Measurements from ENCODE around the gene SLC25A31.
A peak's percentile ranks its signal among the peaks of the same experiment; 100 is the strongest.

Gene SLC25A31

DNA sequence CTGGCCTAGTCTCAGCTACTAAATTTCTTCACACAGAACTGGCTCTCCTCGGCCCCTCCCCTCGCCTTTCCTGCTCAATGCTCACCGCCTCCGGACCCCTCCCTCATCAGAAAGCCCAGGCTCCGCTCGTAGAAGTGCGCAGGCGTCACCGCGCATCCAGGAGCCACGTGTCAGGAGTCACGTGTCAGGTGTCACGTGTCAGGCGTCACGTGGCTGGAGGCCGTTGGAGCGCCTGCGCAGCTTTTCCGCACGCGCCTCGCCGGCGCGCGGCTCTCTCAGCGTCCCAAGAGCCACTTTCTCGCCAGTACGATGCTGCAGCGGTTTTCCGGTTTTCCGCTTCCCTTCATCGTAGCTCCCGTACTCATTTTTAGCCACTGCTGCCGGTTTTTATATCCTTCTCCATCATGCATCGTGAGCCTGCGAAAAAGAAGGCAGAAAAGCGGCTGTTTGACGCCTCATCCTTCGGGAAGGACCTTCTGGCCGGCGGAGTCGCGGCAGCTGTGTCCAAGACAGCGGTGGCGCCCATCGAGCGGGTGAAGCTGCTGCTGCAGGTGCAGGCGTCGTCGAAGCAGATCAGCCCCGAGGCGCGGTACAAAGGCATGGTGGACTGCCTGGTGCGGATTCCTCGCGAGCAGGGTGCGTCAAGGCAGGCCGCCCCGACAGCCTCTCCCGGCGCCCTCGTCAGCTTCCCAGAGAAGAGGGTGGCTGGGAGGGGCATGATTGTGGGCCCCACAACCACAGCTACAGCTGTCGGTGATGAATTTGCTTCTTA, at the start of gene SLC25A31:
SLC25A31 (plus strand) TSS at position 259 of the 772 bp plus-strand sequence; CDS start at position 405, 146 bp downstream.
- no peak for DNase-seq (ENCODE audit: low read depth, low spot score)

DNA sequence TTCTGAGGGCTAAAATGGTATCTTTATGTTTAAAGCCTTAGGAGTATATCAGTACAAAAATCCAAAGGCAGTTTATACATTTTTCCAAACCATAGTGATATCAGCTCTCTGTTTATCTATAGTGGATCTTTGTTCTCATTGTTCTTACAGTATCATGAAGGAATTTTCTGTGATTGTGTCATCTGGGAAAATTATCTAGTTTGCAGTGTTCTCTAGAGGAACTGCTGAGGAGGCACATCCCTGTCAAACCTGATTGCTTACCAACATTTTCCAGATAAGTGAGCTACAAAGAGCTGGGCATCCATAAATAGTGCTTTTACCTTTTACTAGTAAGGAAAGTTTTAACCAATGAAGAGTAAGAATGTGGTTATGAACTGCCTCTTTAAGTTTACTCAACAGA, 44.9 kb upstream of the SLC25A31 start:
- no peak for DNase-seq (ENCODE audit: low read depth, low spot score)
- no peak overlapping the region for H3K27ac ChIP-seq

More for the DNA sequence above, at the start of gene SLC25A31:
- no peak within 1 kb of the TSS for H3K27ac ChIP-seq

GRCh38 chr4:127686658-127687057, 43.5 kb upstream of the SLC25A31 start:
- DNase-seq (ENCODE audit: low read depth, low spot score) = no peak
- peak overlapping the region; percentile 19 for H3K27ac ChIP-seq

DNA sequence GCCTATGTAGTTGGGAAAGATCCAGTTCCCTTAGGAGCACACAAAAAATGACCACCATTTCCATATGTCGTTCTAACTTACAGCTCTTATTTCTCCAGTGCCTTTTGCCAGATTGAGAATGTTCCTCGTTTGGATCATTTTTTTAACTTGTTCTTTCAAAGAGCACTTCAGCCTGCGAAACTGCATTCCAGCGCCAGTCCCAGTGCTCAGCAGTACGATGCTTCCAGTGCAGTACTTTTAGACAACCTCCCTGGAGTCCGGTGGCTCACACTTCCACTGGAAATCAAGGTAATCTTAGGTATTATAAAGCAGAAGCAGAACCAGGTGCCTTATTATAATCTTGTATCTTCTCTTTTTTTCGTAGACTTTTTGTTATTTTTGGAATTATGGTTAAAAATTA, 42.6 kb upstream of the SLC25A31 start:
- H3K27ac ChIP-seq = no peak overlapping the region
- DNase-seq (ENCODE audit: low read depth, low spot score) = no peak

GRCh38 chr4:127698789-127699200, 31.4 kb upstream of the SLC25A31 start:
- peak overlapping the region; percentile 18 for H3K27ac ChIP-seq
- peak; percentile 67 for DNase-seq (ENCODE audit: low read depth, low spot score)

DNA sequence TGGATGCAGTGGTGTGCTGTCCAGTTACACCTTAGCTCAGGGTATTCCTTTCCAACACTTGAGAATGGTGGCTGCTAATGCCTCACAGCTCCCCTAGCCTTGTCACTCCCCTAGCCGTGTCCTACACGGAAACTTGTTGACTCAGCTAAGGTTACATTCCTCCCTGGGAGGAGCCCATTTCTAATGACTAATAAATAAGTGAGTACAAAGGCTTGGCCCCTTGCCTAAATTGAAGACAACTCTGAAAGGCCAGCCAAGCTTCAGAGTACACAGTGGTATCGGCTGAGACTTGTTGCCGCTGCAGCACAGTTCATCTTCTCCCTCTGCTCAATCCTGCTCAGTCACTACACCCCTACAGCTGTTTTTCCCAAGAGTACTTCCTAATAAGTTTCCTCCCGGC, 21.2 kb upstream of the SLC25A31 start:
- peak; percentile 96 for DNase-seq (ENCODE audit: low read depth, low spot score)
- H3K27ac ChIP-seq = peak overlapping the region; percentile 92

DNA sequence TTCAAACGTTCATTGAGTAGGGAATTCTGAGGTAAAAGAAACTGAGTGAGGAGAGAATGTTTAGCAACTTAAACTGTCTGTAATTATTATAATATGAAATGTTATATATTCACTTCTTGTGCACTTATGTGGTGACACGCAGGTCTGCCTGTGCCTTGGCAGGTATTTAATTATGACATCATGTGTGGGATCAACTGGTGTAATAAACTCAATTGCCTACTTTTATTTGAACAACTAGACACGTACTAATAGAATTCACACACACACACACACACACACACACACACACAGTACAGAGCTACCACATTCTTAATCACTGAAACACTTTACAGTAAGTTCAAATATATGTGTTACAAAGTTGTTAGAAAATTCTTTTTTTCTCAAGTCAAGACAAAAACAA, 20.7 kb upstream of the SLC25A31 start:
- peak overlapping the region; percentile 92 for H3K27ac ChIP-seq
- peak; percentile 70 for DNase-seq (ENCODE audit: low read depth, low spot score)

GRCh38 chr4:127731406-127731805, 1.2 kb downstream of the SLC25A31 start:
- no peak for DNase-seq (ENCODE audit: low read depth, low spot score)
- no peak overlapping the region for H3K27ac ChIP-seq

- no peak overlapping the region for H3K27ac ChIP-seq
- no peak for DNase-seq (ENCODE audit: low read depth, low spot score)
Observed at GRCh38 chr4:127732623-127733328, 2.6 kb downstream of the SLC25A31 start.

DNA sequence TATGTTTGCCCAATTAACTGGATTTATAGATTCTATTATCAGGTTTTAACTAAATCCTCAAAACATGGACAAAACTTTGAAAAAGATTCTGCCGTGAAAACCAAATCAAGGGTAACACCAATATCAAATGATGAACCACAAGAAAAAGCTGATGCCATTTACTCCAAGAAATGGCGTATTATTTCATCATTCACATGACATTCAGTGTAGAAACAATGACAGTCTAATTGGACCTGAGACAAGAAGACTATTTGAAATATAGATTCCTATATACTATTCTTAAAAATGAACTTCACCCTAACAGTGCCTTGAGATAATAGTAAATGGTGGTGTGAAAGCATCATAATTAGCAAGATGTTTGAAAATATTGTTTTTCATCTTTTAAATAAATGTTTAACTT, 4.8 kb downstream of the SLC25A31 start:
- DNase-seq (ENCODE audit: low read depth, low spot score) = no peak
- no peak overlapping the region for H3K27ac ChIP-seq

- H3K27ac ChIP-seq = no peak overlapping the region
- no peak for DNase-seq (ENCODE audit: low read depth, low spot score)
Observed at GRCh38 chr4:127737295-127737694, 7.1 kb downstream of the SLC25A31 start.

DNA sequence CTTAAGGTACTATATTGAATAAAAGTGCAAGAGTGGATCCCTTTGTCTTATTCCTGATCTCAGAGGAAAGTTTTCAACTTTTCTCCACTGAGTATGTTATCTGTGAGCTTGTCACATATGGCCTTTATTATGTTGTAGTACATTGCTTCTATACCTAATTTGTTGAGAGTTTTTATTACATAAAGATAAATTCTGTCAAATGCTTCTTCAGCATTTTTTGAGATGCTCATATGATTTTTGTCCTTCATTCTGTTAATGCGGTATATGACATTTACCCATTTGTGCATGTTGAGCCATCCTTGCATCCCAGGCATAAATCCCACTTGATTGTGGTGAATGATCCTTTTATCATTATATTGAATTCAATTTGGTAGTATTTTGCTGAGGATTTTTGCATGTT, 11.0 kb downstream of the SLC25A31 start:
- no peak overlapping the region for H3K27ac ChIP-seq
- DNase-seq (ENCODE audit: low read depth, low spot score) = no peak

DNA sequence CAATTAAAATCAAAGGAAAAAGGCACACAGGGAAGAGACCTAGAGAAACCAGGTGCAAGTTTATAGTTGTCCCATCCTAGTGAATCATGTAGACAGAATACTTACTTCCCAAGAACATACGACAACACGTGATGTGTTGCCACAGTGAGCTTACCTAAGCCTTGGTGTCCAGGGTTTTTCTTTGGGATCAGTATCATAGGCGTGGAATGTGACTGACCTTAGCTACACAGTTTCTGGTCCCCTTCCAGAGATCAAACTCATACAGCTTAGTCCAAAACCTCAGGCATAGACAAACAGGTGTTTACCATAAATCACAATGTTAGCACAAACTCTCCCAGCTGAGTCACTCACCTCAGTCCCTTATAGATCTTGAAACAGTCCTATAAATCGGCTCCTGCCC, 17.7 kb downstream of the SLC25A31 start:
- H3K27ac ChIP-seq = no peak overlapping the region

GRCh38 chr4:127748957-127749356, 18.8 kb downstream of the SLC25A31 start:
- H3K27ac ChIP-seq = no peak overlapping the region
- DNase-seq (ENCODE audit: low read depth, low spot score) = no peak

More for the DNA sequence above, 17.7 kb downstream of the SLC25A31 start:
- no peak for DNase-seq (ENCODE audit: low read depth, low spot score)

DNA sequence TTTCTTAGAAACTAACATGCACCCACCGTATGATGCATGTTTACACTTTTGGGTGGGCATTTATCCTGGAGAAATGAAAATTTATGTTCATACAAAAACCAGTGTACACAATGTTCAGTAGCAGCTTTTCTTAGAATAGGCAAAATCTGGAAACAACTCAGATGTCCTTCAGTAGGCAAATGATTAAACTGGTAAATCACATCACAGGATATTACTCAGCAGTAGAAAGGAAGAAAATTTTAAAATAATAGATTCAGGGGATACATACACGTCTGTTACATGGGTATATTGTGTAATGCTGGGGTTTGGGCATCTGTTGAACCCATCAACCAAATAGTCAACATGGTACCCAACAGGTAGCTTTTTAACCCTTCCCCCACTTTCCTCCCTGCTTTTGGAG, 26.7 kb downstream of the SLC25A31 start:
- H3K27ac ChIP-seq = no peak overlapping the region
- DNase-seq (ENCODE audit: low read depth, low spot score) = no peak

DNA sequence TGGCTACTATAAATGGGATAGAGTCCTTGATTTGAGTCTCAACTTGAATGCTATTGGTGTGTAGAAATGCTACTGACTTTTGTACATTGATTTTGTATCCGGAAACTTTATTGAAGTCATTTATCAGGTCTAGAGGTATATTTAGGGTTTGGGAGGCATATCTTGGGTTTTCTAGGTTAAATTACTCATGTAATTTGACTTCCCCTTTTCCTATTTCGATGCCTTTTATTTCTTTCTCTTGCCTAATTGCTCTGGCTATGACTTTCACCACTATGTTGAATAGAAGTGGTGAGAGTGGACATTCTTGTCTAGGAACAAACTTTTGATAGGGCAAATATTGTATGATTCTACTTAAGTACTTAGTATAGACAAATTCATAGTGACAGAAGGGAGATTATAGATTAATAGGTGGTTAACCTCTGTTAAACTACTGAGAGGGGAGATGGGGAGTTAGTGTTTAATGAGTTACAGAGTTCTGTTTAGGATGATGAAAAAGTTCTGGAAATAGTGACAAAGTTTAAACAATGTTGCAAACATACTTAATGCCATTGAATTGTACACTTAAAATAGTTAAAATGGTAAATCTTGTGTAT, 29.1 kb downstream of the SLC25A31 start:
- no peak for DNase-seq (ENCODE audit: low read depth, low spot score)

DNA sequence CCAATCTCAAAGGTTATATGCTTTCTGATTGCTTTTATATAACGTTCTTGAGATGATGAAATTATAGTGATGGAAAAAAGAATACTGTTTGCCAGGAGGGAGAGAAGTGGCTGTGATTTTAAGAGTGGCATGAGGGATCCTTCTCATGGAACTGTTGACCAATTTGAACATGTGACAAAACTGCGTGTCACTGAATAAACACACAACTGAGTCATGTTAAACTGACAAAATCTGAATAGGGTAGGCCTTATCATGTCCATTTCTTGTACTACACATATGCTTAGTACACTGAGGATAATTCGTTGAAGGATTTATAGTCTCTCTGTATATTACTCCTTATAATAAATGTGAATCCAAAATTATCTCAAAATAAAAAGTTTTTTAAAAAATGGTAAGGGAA, 29.7 kb downstream of the SLC25A31 start:
- no peak for DNase-seq (ENCODE audit: low read depth, low spot score)
- H3K27ac ChIP-seq = peak overlapping the region; percentile 22

More for the DNA sequence above, 29.1 kb downstream of the SLC25A31 start:
- no peak overlapping the region for H3K27ac ChIP-seq

DNA sequence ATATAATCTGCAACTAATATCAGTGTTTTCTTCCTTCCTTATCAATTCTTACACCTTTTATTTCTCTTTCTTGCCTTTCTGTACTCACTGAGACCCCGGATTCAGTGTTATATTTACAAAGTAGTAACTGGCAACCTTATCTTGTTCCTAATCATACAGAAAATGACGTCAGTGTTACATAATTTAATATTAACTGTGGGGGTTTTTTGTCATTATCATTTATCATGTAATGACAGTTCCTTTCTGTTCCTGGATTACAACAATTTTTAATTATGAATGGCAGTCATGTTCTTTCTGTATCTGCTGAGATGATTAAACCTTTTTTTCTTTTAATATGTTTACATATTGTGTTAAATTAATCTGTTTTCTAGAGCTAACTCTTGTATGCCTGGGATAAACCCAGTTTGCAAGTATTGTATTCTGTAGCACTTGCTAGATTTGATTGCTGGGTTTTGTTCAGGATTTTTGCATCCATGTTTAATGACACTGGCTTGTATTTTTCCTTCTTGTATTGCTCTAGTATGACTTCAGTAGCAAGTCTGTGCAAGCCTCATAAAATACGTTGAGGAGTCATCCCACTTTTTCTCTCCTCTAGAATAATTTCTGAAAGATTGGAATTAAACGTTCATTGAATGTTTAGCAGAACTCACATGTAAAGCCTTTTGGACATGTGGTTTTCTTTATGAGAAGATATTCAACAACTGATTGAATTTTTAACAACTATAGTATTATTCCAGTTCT, 41.5 kb downstream of the SLC25A31 start:
- no peak for DNase-seq (ENCODE audit: low read depth, low spot score)
- H3K27ac ChIP-seq = peak overlapping the region; percentile 7

GRCh38 chr4:127772769-127773671, 42.8 kb downstream of the SLC25A31 start:
- no peak overlapping the region for H3K27ac ChIP-seq
- no peak for DNase-seq (ENCODE audit: low read depth, low spot score)
